ENCODE measurements around the gene GRIK5.
"Not testable (repeated sequence)": the region's sequence is repeated elsewhere in the genome, so short reads cannot be mapped to it uniquely, and the experiment has no call there.

Gene GRIK5

DNA sequence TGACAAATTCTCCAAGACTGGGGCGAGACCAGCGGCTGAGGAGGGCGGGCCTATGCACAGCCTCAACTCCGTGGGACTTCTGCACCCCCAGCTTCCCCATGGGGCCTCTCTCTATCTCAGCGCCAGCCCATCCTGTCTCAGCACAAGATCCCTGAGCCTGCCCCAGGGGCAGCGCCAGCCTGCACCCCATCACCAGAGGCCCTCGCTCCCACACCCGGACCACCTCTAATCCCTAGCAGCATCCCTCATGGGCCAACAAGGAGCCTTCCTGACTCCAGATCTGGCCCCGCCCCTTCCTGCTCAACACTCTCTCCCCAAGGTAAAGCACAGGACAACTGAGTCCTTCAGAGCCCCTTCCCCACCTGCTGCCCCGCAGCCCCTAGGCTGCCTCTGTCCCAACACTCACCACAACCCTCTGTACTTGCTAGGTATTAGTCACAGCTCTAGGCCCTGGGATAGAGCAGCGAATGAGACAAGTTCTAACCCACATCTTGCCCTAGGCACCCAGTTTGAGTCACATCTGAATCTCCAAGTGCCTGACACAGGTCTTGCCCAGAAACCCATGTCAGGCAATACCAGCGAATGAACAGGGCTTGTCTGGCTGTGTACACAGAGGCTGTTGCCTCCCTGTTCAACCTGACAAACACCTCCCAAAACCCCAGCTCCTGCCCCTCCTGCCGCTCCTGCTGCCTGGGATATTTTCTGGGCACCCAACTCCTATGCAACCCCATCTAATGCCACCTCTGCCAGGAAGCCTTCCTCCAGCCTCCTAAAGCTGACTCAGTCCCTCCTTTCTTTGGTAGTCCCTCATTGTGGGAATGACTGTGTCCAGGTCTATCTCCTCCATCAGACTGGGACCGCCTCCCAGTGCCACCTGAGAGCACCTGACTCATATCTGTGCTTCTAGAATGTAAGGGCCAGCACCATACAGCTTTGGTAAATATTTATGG, 18.6 kb downstream of the GRIK5 start:
- no peak for DNase-seq (ENCODE audit: low spot score)

DNA sequence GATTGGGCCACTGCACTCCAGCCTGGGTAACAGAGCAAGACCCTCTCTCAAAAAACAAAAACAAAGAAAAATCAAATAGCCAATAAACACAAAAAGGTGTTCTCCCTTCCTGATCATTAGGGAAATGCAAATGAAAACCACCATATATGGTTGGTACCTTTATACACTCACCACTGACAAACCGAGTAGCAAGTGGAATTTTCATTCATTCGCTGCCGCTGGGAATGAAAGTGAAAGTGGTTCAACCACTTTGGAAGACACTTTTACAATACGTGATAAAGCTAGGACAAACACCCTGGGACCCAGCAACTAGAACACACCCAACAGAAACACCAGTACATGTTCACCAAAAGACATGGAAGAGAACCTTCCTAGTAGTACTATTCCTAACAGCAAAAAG, 21.0 kb downstream of the GRIK5 start:
- no peak for DNase-seq (ENCODE audit: low spot score)

DNA sequence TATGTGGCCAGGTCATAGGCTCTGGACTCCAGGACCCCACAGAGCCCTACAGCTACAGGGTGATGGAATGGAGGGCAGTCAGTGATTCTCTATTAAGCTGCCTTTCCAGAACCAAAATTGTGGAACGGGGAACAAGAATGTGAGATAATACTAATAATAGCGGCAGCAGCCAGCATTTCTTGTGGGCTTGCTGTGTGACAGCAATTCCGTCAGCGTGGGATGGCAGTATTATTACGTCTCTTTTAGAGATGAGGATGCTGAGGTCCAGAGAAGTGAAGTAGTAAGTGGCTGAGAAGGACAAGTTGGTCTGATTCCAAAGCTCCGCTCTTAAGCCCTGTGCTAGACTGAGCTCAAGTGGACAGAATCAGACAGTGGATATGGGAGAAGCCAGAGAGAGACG, 24.4 kb downstream of the GRIK5 start:
- DNase-seq (ENCODE audit: low spot score), result no peak

DNA sequence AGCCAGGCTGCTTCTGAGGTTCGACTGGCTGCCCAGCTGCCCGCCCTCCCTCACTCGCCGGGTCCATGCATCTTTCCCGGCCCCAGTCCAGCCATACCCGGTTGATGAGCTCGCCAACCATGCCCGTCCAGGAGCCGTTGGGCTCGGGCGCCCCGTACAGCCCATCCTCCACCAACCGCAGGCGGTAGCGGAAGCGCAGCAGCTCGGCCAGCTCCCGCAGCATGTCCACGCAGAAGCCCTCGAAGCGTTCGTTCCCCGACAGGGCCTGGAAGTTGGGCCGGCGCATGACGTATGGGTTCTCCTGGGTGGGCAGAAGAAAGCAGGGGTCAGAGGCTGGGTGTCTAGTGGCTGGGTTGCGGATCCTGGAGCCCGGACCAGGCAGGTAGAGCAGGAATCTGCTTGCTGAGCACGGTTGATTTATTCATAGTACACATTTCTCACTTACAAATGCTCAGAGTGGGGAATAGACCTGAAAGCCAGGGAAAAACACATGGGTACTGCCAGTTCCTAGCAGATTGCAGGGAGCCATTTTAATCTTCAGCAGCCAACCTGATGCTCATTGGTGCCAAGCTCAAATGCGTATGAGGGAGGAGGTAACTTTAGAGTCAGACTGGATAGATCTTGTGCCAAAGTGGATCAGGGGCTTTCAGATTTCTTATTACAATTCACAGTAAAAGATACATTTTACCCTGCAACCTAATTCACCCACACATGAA, 27.4 kb downstream of the GRIK5 start:
- DNase-seq (ENCODE audit: low spot score), result no peak

DNA sequence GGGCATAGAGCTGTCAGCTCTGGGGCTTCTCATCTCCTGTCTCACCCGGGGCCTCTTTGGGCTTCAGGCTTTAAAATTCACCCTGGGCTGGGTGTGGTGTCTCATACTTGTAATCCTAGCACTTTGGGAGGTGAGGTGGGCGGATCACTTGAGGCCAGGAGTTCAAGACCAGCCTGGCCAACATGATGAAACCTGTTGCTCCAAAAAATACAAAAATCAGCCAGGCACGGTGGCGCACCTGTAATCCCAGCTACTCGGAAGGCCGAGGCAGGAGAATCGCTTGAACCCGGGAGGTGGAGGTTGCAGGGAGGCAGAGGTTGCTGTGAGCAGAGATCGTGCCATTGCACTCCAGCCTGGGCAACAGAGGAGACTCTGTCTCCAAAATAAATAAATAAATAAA, 29.5 kb downstream of the GRIK5 start:
- DNase-seq (ENCODE audit: low spot score), result not testable (repeated sequence)

DNA sequence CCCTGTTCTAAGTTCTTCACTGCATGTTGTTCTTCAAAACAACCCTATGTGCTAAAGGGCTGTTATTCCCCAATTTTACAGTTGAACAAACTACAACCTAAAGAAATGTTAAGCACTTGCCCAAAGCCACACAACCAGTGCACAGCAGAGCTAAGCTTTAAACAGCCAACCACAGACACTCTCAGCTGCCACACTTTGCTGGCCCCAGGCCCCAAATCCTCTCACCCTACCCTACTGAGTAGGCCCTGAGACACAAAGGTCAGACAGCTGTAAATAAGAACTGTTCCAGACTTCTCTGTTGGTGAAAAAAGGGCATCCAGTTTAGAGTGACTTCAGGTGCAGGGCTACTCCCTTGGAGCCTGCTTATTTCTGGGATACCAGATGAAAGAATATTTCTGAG, 30.0 kb downstream of the GRIK5 start:
- no peak for DNase-seq (ENCODE audit: low spot score)

DNA sequence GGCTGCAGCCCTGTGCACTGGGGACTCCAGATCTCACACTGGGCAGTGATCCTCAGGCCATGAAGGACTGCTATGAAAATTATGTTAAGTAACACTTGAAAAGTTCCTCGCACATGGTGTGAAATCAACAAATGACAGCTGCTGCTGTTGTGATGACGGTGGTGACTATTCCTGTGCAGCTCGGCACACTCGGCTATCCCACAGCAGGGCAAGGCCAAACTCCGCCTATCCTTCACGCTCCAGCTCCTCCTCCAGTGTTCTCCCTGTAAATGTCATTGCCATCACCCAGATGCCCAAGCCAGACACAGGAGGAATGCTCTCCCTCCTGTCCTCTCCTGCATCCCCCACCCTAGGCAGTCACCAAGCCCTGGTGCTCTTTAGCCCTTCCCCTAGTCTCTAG, 31.3 kb downstream of the GRIK5 start:
- DNase-seq (ENCODE audit: low spot score), result no peak

DNA sequence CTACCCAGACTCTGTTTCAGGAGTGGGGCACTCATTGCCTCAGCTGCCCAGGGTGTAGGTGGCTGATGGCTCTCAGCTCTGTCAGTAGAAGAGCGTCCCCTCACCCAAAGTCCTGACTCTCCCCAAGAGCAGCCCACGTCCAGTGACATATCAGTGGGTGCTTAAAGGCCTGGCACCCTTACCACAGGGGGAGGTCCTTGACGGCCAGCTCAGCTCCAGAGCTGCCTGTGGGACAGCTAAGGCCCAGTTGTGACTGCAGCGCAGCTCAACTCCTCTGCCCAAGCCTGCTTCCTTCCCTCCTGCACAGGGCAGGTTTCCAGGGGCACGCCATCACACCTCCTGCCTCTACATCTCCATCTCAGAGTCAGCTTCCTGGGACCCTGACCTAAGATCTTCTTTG, 32.4 kb downstream of the GRIK5 start:
- DNase-seq (ENCODE audit: low spot score), result no peak

DNA sequence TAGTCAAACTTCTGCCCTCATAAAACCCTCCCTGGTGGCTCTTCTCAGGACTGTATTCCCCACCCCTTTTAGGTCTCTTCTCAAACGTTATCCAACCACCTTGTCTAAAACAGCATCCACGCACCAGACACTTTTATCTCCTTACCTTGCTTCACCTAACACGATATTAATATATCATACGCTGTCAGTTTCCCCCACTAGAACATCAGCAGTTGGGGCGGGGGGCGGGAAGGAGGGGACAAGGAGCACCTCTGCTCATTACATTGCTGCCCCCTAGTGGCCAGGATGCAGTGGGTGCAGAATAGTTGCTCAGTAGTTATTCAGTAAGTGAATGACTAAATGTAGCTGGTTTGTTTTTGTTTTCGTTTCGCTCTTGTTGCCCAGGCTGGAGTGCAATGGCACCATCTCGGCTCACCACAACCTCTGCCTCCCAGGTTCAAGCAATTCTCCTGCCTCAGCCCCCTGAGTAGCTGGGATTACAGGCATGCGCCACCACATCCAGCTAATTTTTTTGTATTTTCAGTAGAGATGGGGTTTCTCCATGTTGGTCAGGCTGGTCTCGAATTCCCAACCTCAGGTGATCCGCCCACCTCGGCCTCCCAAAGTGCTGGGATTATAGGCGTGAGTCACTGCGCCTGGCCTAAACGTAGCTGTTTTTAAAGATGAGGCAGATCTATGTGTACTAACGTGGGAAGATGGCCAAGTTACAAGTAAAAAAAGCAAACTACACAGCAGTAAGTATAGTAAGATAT, 35.2 kb downstream of the GRIK5 start:
- DNase-seq (ENCODE audit: low spot score), result peak; percentile 83

DNA sequence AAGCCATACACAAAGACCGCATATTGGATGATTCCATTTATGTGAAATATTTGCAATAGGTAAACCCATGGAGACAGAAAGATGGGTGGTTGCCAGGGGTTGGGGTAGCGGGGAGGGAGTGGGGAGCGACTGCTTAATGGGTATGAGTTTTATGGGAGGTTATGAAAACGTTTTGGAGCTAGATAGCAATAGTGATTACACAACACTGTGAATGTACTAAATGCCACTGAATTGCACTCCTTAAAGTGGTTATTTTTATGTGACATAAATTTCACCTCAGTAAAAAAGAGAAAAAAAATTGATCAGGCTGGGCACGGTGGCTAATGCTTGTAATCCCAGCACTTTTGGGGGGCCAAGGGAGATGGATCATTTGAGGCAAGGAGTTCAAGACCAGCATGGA, 36.6 kb downstream of the GRIK5 start:
- DNase-seq (ENCODE audit: low spot score), result no peak

DNA sequence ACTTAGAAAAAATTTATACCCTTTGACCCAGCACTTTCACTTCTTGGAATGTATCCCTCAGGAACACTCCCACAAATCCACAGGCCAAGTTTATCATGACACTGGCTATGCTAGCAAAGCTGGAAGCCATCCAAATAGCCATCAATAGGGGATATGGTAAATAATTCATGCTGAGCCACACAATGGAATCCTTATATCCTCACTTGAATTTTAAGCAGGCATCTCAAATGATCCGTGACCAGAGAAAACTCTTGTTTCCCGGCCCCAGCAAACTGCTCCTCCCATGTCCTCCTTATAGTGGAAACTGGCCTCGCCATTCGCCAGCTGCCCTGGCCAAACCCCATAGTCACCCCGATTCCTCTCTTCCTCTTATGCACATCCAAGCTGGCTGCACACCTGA, 37.6 kb downstream of the GRIK5 start:
- no peak for DNase-seq (ENCODE audit: low spot score)

DNA sequence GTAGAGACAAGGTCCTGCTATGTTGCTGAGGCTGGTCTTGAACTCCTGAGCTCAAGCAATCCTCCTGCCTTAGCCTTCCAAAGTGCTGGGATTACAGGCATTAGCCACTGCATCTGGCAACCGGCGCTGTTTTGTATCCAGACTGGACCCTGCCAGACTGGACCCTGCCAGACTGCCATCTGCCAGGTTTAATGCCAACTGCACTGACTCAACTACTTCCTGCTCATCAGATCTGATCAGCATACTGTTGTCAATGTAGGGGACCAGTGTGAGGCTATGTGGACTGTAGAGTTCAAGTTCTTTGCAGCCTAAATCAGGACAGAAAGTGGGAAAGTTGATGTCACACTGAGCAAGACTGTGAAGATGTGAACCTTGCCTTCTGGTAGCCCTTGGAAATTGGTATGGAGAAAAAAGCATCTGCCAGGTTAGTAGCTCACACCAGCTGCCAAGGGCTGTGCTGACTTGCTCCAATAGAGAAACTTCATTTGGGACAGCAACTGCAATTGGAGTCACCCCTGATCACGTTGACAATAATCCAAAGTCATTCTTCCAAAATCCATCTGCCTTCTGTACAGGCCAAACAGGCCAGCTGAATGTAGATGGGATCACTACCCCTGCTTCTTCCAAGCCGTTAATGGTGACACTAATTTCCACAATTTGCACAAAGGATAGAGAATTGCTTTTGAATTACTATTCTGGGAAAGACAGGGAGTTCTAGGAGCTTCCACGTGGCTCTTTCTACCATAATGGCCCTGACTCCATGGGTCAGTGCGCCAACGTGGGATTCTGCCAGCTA, 39.2 kb downstream of the GRIK5 start:
- DNase-seq (ENCODE audit: low spot score), result no peak

DNA sequence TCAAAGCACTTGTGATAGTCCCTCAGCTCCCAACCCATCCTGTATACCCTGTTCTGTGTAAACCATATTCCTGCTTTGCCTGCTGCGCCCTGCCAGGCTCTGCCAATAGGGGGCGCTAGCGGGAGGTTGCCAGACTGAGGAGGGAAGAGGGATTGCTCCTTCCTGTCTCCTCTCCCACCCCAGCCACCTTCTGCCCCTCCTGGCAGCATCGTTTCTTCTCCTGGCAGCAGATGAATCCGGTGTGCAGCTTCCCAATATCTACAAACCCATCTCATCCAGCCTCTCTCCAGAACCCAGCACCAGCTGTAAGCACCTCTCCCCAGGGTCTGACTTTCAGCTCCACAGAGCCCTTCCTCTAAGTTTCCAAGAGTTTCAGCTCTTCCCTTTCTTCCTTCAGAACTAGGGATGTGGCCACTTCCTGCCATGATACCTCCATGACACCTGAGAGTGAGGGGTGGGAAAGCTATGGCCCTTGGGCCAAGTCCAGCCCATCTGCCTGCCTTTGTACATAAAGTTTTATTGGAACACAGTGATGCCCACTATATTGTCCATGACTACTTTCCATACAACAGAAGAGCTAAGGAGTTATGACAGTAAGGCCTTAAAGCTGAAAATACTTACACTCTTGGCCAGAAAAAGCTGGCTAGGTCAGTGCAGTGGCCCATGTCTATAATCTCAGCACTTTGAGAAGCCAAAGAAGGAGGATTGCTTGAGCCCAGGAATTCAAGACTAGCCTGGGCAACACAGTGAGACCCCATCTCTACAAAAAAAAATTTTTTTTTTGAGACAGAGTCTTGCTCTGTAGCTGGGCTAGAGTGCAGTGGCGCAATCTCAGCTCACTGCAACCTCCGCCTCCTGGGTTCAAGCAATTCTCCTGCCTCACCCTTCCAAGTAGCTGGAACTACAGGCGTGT, 41.4 kb downstream of the GRIK5 start:
- DNase-seq (ENCODE audit: low spot score), result no peak

DNA sequence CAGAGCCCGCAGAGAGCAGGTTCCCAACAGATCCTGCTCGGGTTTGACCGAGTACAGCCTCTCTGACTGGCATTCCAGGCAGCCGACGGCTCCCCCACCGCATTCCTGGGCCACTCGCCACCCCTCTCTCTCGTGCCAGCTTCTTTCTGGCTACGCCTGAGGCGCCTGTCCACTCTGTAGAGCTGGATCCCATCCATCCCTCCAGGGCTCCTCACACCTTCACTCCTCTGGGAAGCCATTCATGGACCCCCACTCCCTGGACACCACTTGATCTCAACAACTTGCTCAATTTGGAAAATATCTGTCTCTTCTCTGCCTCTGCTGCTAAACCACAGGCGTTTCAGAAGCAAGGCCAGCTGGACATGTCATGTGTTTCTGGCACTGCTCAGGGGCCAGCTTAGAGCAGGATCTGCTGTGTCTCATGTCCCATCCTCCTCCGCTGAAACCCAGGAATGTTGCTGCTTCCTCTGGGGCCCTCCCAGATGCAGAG, 45.3 kb downstream of the GRIK5 start:
- DNase-seq (ENCODE audit: low spot score), result peak; percentile 92

DNA sequence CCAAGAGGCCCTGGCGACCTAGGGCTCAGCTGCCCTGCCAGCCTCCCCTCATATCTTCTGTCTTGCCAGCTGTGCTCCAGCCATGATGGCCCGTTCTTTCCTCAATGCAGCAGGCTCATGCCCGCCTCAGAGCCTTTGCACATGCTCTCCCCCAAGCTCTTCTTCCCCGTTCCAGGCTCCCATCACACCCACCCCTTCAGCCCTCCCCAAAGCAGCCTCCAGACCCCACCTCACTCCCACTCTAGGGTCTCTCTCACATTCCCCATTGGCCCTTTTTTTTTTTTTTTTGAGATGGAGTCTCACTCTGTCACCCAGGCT, 46.1 kb downstream of the GRIK5 start:
- no peak for DNase-seq (ENCODE audit: low spot score)

DNA sequence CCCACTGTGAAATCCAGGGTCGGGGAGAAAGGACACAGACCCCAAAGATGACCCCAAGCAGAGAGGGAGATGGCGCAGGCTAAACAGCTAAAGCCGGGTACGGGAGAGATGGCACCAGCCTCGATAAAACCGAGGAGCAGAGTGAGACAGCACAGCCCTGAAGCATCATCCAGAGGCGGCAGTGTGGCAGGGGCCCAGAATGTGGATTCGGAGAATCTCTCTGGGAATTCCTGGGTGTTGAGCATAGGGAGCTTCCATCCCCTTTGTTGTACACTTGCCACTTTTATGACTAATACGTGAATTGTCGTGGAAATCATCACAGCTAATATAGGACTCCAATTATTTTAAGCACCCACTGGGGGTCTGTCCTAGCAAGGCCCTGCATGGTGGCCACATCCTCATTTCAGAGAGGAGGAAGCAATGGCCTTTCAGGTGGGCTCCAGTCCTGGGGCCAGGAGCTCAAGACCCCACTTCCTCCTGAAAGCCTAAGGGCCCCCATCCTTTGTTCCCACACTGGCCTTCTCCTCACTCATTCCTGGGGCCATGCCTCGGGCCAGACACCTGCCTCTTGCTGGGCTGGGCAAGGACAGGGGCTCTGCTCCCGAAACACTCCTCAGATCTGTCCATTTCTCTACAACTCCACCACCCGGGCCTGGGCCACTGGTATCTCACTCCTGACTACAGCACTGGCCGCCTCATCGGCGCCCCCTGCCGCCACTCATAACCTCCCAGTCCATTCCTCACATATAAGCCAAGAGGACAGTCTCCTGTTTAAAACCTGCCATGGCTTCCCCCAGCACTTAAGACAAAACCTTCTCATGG, 46.7 kb downstream of the GRIK5 start:
- DNase-seq (ENCODE audit: low spot score), result peak; percentile 24

DNA sequence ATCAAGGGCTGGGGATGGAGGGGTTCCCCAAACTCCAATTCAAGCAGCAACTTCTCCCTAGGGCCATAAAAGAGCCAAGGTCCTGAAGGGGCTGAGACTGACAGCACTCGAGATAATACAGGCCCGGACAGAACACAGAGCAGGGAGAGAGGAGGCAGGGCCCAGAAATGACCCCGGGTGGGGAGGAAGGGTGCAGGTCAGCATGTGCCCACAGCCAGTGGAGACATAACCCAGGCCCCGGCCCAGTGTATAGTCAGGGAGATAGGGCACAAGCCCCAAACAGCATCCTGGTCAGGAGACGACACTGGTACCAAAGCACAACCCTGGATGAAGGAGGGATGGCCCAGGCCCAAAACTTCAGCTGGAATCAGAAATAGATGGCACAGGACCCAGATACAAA, 47.4 kb downstream of the GRIK5 start:
- DNase-seq (ENCODE audit: low spot score), result no peak

DNA sequence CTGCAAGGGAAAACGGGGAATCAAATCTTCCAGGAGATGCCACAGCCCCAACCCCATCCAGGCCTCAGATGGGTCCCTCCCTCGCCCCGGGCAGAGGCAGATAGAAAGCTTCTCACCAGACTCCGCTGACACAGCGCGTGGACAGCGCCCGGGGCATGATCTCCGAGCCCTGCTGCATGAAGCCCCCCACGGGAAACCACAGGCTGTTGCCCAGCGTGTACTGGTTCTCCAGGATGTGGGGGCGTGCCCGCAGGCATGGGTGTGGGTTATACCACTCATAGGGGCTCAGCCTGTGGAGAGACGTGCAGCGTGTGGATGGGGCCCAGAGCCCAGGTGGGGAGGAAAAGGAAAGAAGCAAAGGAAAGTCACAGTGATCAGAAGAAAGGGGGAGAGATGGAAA, 48.8 kb downstream of the GRIK5 start:
- DNase-seq (ENCODE audit: low spot score), result no peak

DNA sequence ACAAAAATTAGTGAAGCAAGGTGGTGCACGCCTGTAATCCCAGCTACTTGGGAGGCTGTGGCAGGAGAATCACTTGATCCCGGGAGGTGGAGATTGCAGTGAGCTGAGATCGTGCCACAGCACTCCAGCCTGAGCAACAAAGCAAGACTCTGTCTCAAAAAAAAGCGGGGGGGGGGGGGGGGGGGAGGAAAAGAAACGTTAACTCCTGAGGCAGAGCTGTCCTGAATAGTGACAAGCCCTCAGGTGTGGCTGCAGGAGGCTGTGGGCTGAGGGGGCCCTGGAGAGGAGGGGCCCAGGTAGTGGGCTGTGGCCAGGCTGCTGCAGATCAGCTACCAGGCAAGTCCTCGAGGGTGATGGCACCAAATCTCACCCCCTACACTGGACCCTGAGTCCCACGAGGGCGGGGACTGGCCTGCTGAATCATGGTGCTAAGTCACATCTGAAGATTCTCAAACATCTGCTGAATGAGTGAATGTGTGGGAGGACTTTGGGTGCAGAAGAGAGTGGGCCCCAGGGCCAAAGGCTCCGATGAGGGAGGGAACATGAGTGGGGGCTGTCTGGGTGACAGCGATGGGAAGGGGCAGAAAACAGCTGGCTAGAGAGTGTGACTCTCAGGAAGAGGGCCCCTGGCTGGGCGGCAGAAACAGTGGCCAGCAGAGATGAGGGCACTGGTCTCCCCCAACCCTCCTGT, 51.4 kb downstream of the GRIK5 start:
- DNase-seq (ENCODE audit: low spot score), result peak; percentile 71
